ENCODE measurements around the gene ASB7.

ASB7 gene

GRCh38 chr15:100616700-100617099, 14.3 kb downstream of the ASB7 start:
- H3K9me3 ChIP-seq (ENCODE audit: insufficient read depth, low read length), result no peaks in the 10 kb centered on the region
- H3F3A ChIP-seq (ENCODE audit: insufficient read depth), result no peaks in the 10 kb centered on the region
- no peaks in the 10 kb centered on the region for H3K27me3 ChIP-seq (ENCODE audit: low read length)
- H3K9ac ChIP-seq (ENCODE audit: low read length), result no peak overlapping the region
- H3K4me2 ChIP-seq (ENCODE audit: low read depth, low read length, poor library complexity, severe bottlenecking), result no peak overlapping the region
- TF ChIP-seq CTCF (IDR thresholded peaks at IDR 0.05; ENCODE audit: insufficient read depth, low read length, poor library complexity, severe bottlenecking), result no peak
- no peak overlapping the region for H3K27ac ChIP-seq (ENCODE audit: low read depth, low read length)
- H4K20me1 ChIP-seq (ENCODE audit: low read depth, low read length), result no peaks in the 10 kb centered on the region
- H3K79me2 ChIP-seq (ENCODE audit: insufficient read depth, low read length), result no peaks in the 10 kb centered on the region
- no peak overlapping the region for H2AFZ ChIP-seq (ENCODE audit: low read depth, low read length, severe bottlenecking)
- no peaks in the 10 kb centered on the region for H3K9me2 ChIP-seq (replicated peaks; ENCODE audit: insufficient read depth, low read length)
- 0 out of 2 replicates have a peak, but pooled peaks cover 15% of the 10 kb centered on the region for H3K36me3 ChIP-seq (ENCODE audit: low read length)
- no peak overlapping the region for H3K4me3 ChIP-seq (ENCODE audit: insufficient read depth, low read length, poor library complexity, severe bottlenecking)

GRCh38 chr15:100623301-100623700, 20.9 kb downstream of the ASB7 start:
- no peak overlapping the region for H2AFZ ChIP-seq (ENCODE audit: low read depth, low read length, severe bottlenecking)
- H3K27me3 ChIP-seq (ENCODE audit: low read length), result no peaks in the 10 kb centered on the region
- 0 out of 2 replicates have a peak, but pooled peaks cover 13% of the 10 kb centered on the region for H3K36me3 ChIP-seq (ENCODE audit: low read length)
- H3K9me2 ChIP-seq (replicated peaks; ENCODE audit: insufficient read depth, low read length), result no peaks in the 10 kb centered on the region
- H4K20me1 ChIP-seq (ENCODE audit: low read depth, low read length), result no peaks in the 10 kb centered on the region
- no peaks in the 10 kb centered on the region for H3K9me3 ChIP-seq (ENCODE audit: insufficient read depth, low read length)
- no peak overlapping the region for H3K4me3 ChIP-seq (ENCODE audit: insufficient read depth, low read length, poor library complexity, severe bottlenecking)
- no peak overlapping the region for H3K4me2 ChIP-seq (ENCODE audit: low read depth, low read length, poor library complexity, severe bottlenecking)
- H3K79me2 ChIP-seq (ENCODE audit: insufficient read depth, low read length), result no peaks in the 10 kb centered on the region
- H3F3A ChIP-seq (ENCODE audit: insufficient read depth), result no peaks in the 10 kb centered on the region
- H3K27ac ChIP-seq (ENCODE audit: low read depth, low read length), result no peak overlapping the region
- no peak overlapping the region for H3K9ac ChIP-seq (ENCODE audit: low read length)
- TF ChIP-seq CTCF (IDR thresholded peaks at IDR 0.05; ENCODE audit: insufficient read depth, low read length, poor library complexity, severe bottlenecking) (no peak), EZH2phosphoT487 (conservative IDR thresholded peaks at IDR 0.05; ENCODE audit: low read length) (no peak)

GRCh38 chr15:100627789-100628395, 25.5 kb downstream of the ASB7 start:
- H3K36me3 ChIP-seq (ENCODE audit: low read length), result peaks cover 6% of the 10 kb centered on the region; the same call in 1 of the 2 replicates
- no peaks in the 10 kb centered on the region for H4K20me1 ChIP-seq (ENCODE audit: low read depth, low read length)
- H3K9me3 ChIP-seq (ENCODE audit: insufficient read depth, low read length), result no peaks in the 10 kb centered on the region
- H3F3A ChIP-seq (ENCODE audit: insufficient read depth), result no peaks in the 10 kb centered on the region
- peaks cover 9% of the 10 kb centered on the region; the same call in 1 of the 2 replicates for H3K79me2 ChIP-seq (ENCODE audit: insufficient read depth, low read length)
- no peaks in the 10 kb centered on the region for H3K9me2 ChIP-seq (replicated peaks; ENCODE audit: insufficient read depth, low read length)
- TF ChIP-seq CTCF (IDR thresholded peaks at IDR 0.05; ENCODE audit: insufficient read depth, low read length, poor library complexity, severe bottlenecking) (peak; percentile 36), EZH2phosphoT487 (conservative IDR thresholded peaks at IDR 0.05; ENCODE audit: low read length) (no peak)
- no peak overlapping the region for H3K4me3 ChIP-seq (ENCODE audit: insufficient read depth, low read length, poor library complexity, severe bottlenecking)
- no peak overlapping the region for H2AFZ ChIP-seq (ENCODE audit: low read depth, low read length, severe bottlenecking)
- H3K9ac ChIP-seq (ENCODE audit: low read length), result no peak overlapping the region
- no peak overlapping the region for H3K27ac ChIP-seq (ENCODE audit: low read depth, low read length)
- H3K27me3 ChIP-seq (ENCODE audit: low read length), result no peaks in the 10 kb centered on the region
- no peak overlapping the region for H3K4me2 ChIP-seq (ENCODE audit: low read depth, low read length, poor library complexity, severe bottlenecking)

Measured in SU-DHL-6 (cell line).